Measurements from ENCODE around the gene SKAP1.

- TF ChIP-seq EZH2phosphoT487 (IDR thresholded peaks at IDR 0.05; ENCODE audit: borderline replicate concordance, low read depth): no peak
- TF ChIP-seq, protein P1, sequence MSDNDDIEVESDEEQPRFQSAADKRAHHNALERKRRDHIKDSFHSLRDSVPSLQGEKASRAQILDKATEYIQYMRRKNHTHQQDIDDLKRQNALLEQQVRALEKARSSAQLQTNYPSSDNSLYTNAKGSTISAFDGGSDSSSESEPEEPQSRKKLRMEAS (IDR thresholded peaks at IDR 0.05; ENCODE audit: low read depth): no peak
- TF ChIP-seq PBX3 (IDR thresholded peaks at IDR 0.05): no peak
- TF ChIP-seq USF2 (IDR thresholded peaks at IDR 0.05; ENCODE audit: borderline replicate concordance, low read depth, low read length): no peak
- no peak for TF ChIP-seq NFIC (IDR thresholded peaks at IDR 0.05; ENCODE audit: borderline replicate concordance)
- no peak for TF ChIP-seq MXI1 (IDR thresholded peaks at IDR 0.05; ENCODE audit: low read depth, low read length)
- TF ChIP-seq CTCF (IDR thresholded peaks at IDR 0.05): no peak
These were observed 3.9 kb upstream of the SKAP1 start for GRCh38 chr17:48433896-48434295.

Data from SK-N-SH (cell line).